Uterus (tissue), 2 donors: ENCODE results near the gene BLNK.

ENCODE experiments used
- CTCF ChIP-seq, 4 experiments: fragments of 200-600 bp in 2 of 4; fragments of 450-650 bp in 2 of 4; sonication (generic) in 2 of 4; IDR thresholded peaks; one replicate each; pipeline ENCODE4 v1.5.1; 2016 to 2019; ENCODE audit warnings: antibody characterized with exemption in 4 of 4, mild to moderate bottlenecking in 2 of 4, moderate library complexity in 1 of 4
- POLR2A ChIP-seq, 2 donors: fragments of 450-650 bp; IDR thresholded peaks; one replicate each; pipeline ENCODE4 v1.6.1; 2016; ENCODE audit warnings: antibody characterized with exemption in 2 of 2, mild to moderate bottlenecking in 1 of 2, moderate library complexity in 1 of 2

- TF ChIP-seq CTCF (IDR thresholded peaks at IDR 0.05) (peak; percentile 27 to 59 (median 48)), POLR2A (IDR thresholded peaks at IDR 0.05) (no peak)
Measured at GRCh38 chr10:96229568-96230030, 41.8 kb downstream of the BLNK start.
